Caco-2 (cell line): ENCODE measurements around the gene CGRRF1. TPM values are rescaled to one million over a fixed set of nuclear protein-coding genes. Genes with fewer than 3 reads are reported as not detected.

ENCODE experiments used
- BruUV-seq: library from RNA; stranded (reverse); fragments of 400-500 nt; replicated peaks from 2 replicates; lab custom pipeline; 2021; lab: Mats Ljungman, UMichigan
- CTCF ChIA-PET: fragments of 300-600 bp; sonication (Branson Sonifier 250); formaldehyde crosslinking; loops from one replicate; lab custom pipeline; 2022; ENCODE audit warnings: antibody characterized with exemption; lab: Charles Lee
- POLR2A ChIA-PET: fragments of 300-600 bp; sonication (Branson Sonifier 250); formaldehyde crosslinking; loops from one replicate; lab custom pipeline; 2022; ENCODE audit warnings: antibody characterized with exemption; lab: Charles Lee
- DNase-seq, 2 experiments: peaks; one replicate each; pipeline versions ENCODE4 v3.0.0 to v3.0.0-alpha.2; 2020 to 2022
- H3K27me3 ChIP-seq: replicated peaks from 2 replicates; pipeline ENCODE4 v1.6.0; 2011; ENCODE audit warnings: low read length; ENCODE audit not compliant: control insufficient read depth, insufficient read depth
- H3K36me3 ChIP-seq: 2 replicates; pipeline ENCODE4 v1.5.1; 2011; ENCODE audit warnings: low read length; ENCODE audit not compliant: control insufficient read depth, insufficient read depth
- H3K4me1 ChIP-seq: fragments of 250-450 bp; sonication (Bioruptor Pico); 2 replicates; pipeline ENCODE4 v1.5.1; 2020; ENCODE audit warnings: mild to moderate bottlenecking
- H3K4me3 ChIP-seq: 2 replicates; pipeline ENCODE4 v1.5.1; 2011; ENCODE audit warnings: low read depth, mild to moderate bottlenecking, control low read depth, low read length
- H3K9me3 ChIP-seq: fragments of 250-450 bp; sonication (Bioruptor Pico); 2 replicates; pipeline ENCODE4 v1.5.1; 2020; ENCODE audit warnings: mild to moderate bottlenecking, moderate library complexity
- H3K27ac Mint-ChIP-seq: one replicate; pipeline ENCODE4 v1.8.0; 2022; ENCODE audit warnings: mixed read lengths; ENCODE audit not compliant: unreplicated experiment
- H3K27me3 Mint-ChIP-seq: one replicate; pipeline ENCODE4 v1.8.0; 2022; ENCODE audit warnings: mixed read lengths; ENCODE audit not compliant: insufficient read depth, unreplicated experiment
- H3K36me3 Mint-ChIP-seq: one replicate; pipeline ENCODE4 v1.8.0; 2022; ENCODE audit warnings: mild to moderate bottlenecking, mixed read lengths; ENCODE audit not compliant: insufficient read depth, unreplicated experiment
- H3K4me1 Mint-ChIP-seq: one replicate; pipeline ENCODE4 v1.8.0; 2022; ENCODE audit warnings: low read depth, mixed read lengths; ENCODE audit not compliant: unreplicated experiment
- H3K4me3 Mint-ChIP-seq: one replicate; pipeline ENCODE4 v1.8.0; 2022; ENCODE audit warnings: mild to moderate bottlenecking, moderate library complexity, mixed read lengths; ENCODE audit not compliant: unreplicated experiment
- H3K9me3 Mint-ChIP-seq: one replicate; pipeline ENCODE4 v1.8.0; 2022; ENCODE audit warnings: mixed read lengths; ENCODE audit not compliant: unreplicated experiment
- intact Hi-C: fragments of 100-400 bp; cut with micrococcal nuclease; formaldehyde crosslinking; loops from one replicate; pipeline ENCODE4 v1.10.0; 2022; ENCODE audit not compliant: unreplicated experiment
- total RNA-seq: library from RNA; stranded (reverse); gene quantifications from 2 replicates; pipeline ENCODE4 v1.2.3, GENCODE V29; 2022
- TF ChIP-seq, protein P1 (sequence below), 2 experiments: fragments of 200-600 bp in 1 of 2; IDR thresholded peaks; 1 replicate in 1 of 2; 2 replicates in 1 of 2; pipeline versions ENCODE4 v1.5.1 to v1.8.0; 2011 to 2022; ENCODE audit warnings: antibody characterized with exemption in 1 of 2, control low read depth in 1 of 2, inconsistent platforms in 1 of 2, low read depth in 1 of 2, low read length in 1 of 2, mild to moderate bottlenecking in 1 of 2, moderate library complexity in 1 of 2; ENCODE audit not compliant: insufficient read depth in 1 of 2, severe bottlenecking in 1 of 2, unreplicated experiment in 1 of 2

CGRRF1 gene
- total RNA-seq, 1 experiment from 2014 or later: 12.3 TPM

DNA sequence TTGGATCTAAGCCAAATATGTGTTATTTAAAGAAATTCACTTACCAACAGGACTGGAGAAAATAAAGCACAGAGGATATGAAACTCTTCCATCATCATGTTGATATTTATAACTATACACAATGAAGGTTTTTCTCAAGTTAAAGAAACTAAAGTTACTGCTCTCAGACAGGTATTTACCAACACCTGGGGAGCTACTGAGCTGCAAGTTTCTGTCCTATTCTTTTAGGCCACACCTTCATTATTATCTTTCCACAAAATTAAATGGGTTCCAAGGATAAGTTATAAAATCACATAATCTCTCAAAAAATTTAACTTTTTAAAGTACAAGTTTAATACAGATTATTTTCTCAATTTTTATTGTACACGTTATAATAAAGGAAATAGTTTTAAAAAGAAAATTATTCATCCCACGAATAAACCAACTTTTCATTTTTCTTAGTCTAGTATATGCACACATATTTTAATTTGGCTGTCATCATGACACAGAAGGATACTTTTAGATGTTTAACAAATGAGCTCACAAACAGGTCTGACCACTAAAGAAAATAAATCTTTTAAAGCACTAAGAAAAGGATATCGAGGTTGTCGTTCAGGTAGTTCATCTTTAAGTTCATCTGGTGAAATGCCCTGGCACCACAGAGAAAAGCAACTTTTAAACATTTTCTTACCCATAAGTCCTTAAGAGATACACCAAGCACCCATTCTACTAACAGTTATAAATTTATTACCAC, 28.7 kb upstream of the CGRRF1 start:
- Histone ChIP-seq H3K27me3 (no peaks in the 10 kb centered on the region), H3K36me3 (no peaks in the 10 kb centered on the region), H3K4me3 (no peak overlapping the region), H3K9me3 (no peaks in the 10 kb centered on the region), H3K4me1 (peaks cover 12% of the 10 kb centered on the region; the same call in 1 of the 2 replicates)
- no peak for DNase-seq
- Mint-ChIP-seq H3K27ac (no peak overlapping the region), H3K9me3 (no peaks in the 10 kb centered on the region), H3K4me1 (peaks cover 19% of the 10 kb centered on the region), H3K4me3 (no peak overlapping the region), H3K36me3 (peaks cover 35% of the 10 kb centered on the region), H3K27me3 (no peaks in the 10 kb centered on the region)
- POLR2A ChIA-PET: no interaction called here
- no TSS peak for BruUV-seq
- CTCF ChIA-PET: no interaction called here
- intact Hi-C loops: no loop called here
- TF ChIP-seq, protein P1, sequence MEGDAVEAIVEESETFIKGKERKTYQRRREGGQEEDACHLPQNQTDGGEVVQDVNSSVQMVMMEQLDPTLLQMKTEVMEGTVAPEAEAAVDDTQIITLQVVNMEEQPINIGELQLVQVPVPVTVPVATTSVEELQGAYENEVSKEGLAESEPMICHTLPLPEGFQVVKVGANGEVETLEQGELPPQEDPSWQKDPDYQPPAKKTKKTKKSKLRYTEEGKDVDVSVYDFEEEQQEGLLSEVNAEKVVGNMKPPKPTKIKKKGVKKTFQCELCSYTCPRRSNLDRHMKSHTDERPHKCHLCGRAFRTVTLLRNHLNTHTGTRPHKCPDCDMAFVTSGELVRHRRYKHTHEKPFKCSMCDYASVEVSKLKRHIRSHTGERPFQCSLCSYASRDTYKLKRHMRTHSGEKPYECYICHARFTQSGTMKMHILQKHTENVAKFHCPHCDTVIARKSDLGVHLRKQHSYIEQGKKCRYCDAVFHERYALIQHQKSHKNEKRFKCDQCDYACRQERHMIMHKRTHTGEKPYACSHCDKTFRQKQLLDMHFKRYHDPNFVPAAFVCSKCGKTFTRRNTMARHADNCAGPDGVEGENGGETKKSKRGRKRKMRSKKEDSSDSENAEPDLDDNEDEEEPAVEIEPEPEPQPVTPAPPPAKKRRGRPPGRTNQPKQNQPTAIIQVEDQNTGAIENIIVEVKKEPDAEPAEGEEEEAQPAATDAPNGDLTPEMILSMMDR (IDR thresholded peaks at IDR 0.05; ENCODE audit: insufficient read depth in 1 of 2, low read depth in 1 of 2, low read length in 1 of 2, severe bottlenecking in 1 of 2, unreplicated experiment in 1 of 2): no peak

- Histone ChIP-seq H3K27me3 (no peaks in the 10 kb centered on the region), H3K36me3 (no peaks in the 10 kb centered on the region), H3K4me1 (peaks cover 12% of the 10 kb centered on the region; the same call in 1 of the 2 replicates), H3K4me3 (no peak overlapping the region), H3K9me3 (no peaks in the 10 kb centered on the region)
- H3K27me3 Mint-ChIP-seq: no peaks in the 10 kb centered on the region
- H3K4me1 Mint-ChIP-seq: peaks cover 19% of the 10 kb centered on the region
- no peak for DNase-seq
- POLR2A ChIA-PET: no interaction called here
- BruUV-seq: no TSS peak
- H3K9me3 Mint-ChIP-seq: no peaks in the 10 kb centered on the region
- TF ChIP-seq, protein P1 (IDR thresholded peaks at IDR 0.05; ENCODE audit: insufficient read depth in 1 of 2, low read depth in 1 of 2, low read length in 1 of 2, severe bottlenecking in 1 of 2, unreplicated experiment in 1 of 2): no peak
- peaks cover 35% of the 10 kb centered on the region for H3K36me3 Mint-ChIP-seq
- no peak overlapping the region for H3K4me3 Mint-ChIP-seq
- intact Hi-C loops: no loop called here
- CTCF ChIA-PET: interaction anchor here (2.0 kb wide), 1 partner anchor 28 kb away, joined by 4 read pairs; the partner anchor contains the start of gene CGRRF1
- H3K27ac Mint-ChIP-seq: no peak overlapping the region
These were observed 28.0 kb upstream of the CGRRF1 start for GRCh38 chr14:54481695-54482094.

GRCh38 chr14:54483073-54483745, 26.5 kb upstream of the CGRRF1 start:
- Histone ChIP-seq H3K9me3 (no peaks in the 10 kb centered on the region), H3K36me3 (no peaks in the 10 kb centered on the region), H3K4me3 (no peak overlapping the region), H3K4me1 (peaks cover 17% of the 10 kb centered on the region; the same call in 1 of the 2 replicates), H3K27me3 (no peaks in the 10 kb centered on the region)
- DNase-seq: no peak
- H3K9me3 Mint-ChIP-seq: no peaks in the 10 kb centered on the region
- no peak overlapping the region for H3K27ac Mint-ChIP-seq
- POLR2A ChIA-PET: no interaction called here
- H3K4me3 Mint-ChIP-seq: no peak overlapping the region
- no peaks in the 10 kb centered on the region for H3K27me3 Mint-ChIP-seq
- BruUV-seq: no TSS peak
- H3K36me3 Mint-ChIP-seq: peaks cover 31% of the 10 kb centered on the region
- CTCF ChIA-PET: interaction anchor here (2.0 kb wide), 1 partner anchor 26 kb away, joined by 4 read pairs; the partner anchor contains the start of gene CGRRF1
- intact Hi-C loops: no loop called here
- TF ChIP-seq, protein P1 (IDR thresholded peaks at IDR 0.05; ENCODE audit: insufficient read depth in 1 of 2, low read depth in 1 of 2, low read length in 1 of 2, severe bottlenecking in 1 of 2, unreplicated experiment in 1 of 2): no peak
- peaks cover 26% of the 10 kb centered on the region for H3K4me1 Mint-ChIP-seq
